Loucy (cell line): Measurements from ENCODE around the gene WBP1L.

Experiments
- H2AFZ ChIP-seq: fragments of 200-600 bp; sonication (generic); 2 replicates; pipeline ENCODE4 v1.6.0; 2016; ENCODE audit warnings: antibody characterized with exemption, mild to moderate bottlenecking, low read length, moderate library complexity
- H3F3A ChIP-seq: fragments of 200-600 bp; 2 replicates; pipeline ENCODE4 v1.6.0; 2016; ENCODE audit warnings: antibody characterized with exemption, low read depth, mild to moderate bottlenecking
- H3K27me3 ChIP-seq: fragments of 200-600 bp; sonication (generic); 2 replicates; pipeline ENCODE4 v1.6.1; 2014; ENCODE audit warnings: low read length, mild to moderate bottlenecking; ENCODE audit not compliant: insufficient read depth, poor library complexity, severe bottlenecking
- H3K36me3 ChIP-seq: fragments of 200-600 bp; sonication (generic); 2 replicates; pipeline ENCODE4 v1.6.1; 2016; ENCODE audit warnings: low read length; ENCODE audit not compliant: insufficient read depth
- H3K4me1 ChIP-seq: fragments of 200-600 bp; sonication (generic); 2 replicates; pipeline ENCODE4 v1.5.1; 2014; ENCODE audit warnings: low read length, mild to moderate bottlenecking; ENCODE audit not compliant: insufficient read depth, poor library complexity, severe bottlenecking
- H3K4me2 ChIP-seq: fragments of 200-600 bp; sonication (generic); 2 replicates; pipeline ENCODE4 v1.6.0; 2014; ENCODE audit warnings: antibody characterized with exemption, low read length, low read depth, mild to moderate bottlenecking; ENCODE audit not compliant: poor library complexity, severe bottlenecking
- H3K4me3 ChIP-seq: fragments of 200-600 bp; sonication (generic); 2 replicates; pipeline ENCODE4 v1.5.1; 2014; ENCODE audit warnings: low read length, mild to moderate bottlenecking, mixed read lengths; ENCODE audit not compliant: poor library complexity, severe bottlenecking
- H3K79me2 ChIP-seq: fragments of 200-600 bp; sonication (generic); 2 replicates; pipeline ENCODE4 v1.6.1; 2014; ENCODE audit warnings: low read length; ENCODE audit not compliant: insufficient read depth
- H3K9ac ChIP-seq: fragments of 200-600 bp; sonication (generic); 2 replicates; pipeline ENCODE4 v1.6.0; 2014; ENCODE audit warnings: mild to moderate bottlenecking, low read depth, low read length, moderate library complexity; ENCODE audit not compliant: poor library complexity, severe bottlenecking
- H3K9me2 ChIP-seq: fragments of 200-600 bp; sonication (generic); replicated peaks from 2 replicates; pipeline ENCODE4 v1.6.1; 2016; ENCODE audit warnings: low read depth, low read length, mixed read lengths
- H3K9me3 ChIP-seq: fragments of 200-600 bp; sonication (generic); 2 replicates; pipeline ENCODE4 v1.6.1; 2014; ENCODE audit warnings: mild to moderate bottlenecking, antibody characterized with exemption, low read length, low read depth; ENCODE audit not compliant: insufficient read depth
- H4K20me1 ChIP-seq: fragments of 200-600 bp; sonication (generic); 2 replicates; pipeline ENCODE4 v1.6.0; 2014; ENCODE audit warnings: antibody characterized with exemption, low read length, mild to moderate bottlenecking; ENCODE audit not compliant: insufficient read depth, poor library complexity, severe bottlenecking
- EZH2phosphoT487 ChIP-seq: fragments of 200-600 bp; IDR thresholded peaks from 2 replicates; pipeline ENCODE4 v1.6.1; 2018; ENCODE audit warnings: antibody characterized with exemption, mild to moderate bottlenecking, moderate library complexity, borderline replicate concordance
- TF ChIP-seq, protein P1 (sequence below): fragments of 200-600 bp; sonication (generic); conservative IDR thresholded peaks from 2 replicates; pipeline ENCODE4 v1.5.1; 2014; ENCODE audit warnings: mild to moderate bottlenecking, antibody characterized with exemption, low read length

Gene WBP1L

DNA sequence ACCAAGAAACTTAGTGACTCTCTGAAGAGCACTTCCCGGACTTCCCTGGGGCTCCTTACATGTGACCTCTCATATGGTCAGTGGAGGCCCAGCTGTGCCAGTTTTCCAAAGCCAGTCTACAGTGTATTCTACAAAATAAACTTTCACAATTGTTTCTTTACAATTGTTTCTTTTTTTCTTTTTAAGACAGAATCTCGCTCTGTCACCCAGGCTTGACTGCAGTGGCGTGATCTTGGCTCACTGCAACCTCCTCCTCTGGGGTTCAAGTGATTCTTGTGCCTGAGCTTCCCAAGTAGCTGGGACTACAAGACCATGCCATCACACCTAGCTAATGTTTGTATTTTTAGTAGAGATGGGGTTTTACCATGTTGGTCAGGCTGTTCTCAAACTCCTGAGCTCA, 67.6 kb downstream of the WBP1L start:
- no peak for TF ChIP-seq EZH2phosphoT487
- TF ChIP-seq, protein P1, sequence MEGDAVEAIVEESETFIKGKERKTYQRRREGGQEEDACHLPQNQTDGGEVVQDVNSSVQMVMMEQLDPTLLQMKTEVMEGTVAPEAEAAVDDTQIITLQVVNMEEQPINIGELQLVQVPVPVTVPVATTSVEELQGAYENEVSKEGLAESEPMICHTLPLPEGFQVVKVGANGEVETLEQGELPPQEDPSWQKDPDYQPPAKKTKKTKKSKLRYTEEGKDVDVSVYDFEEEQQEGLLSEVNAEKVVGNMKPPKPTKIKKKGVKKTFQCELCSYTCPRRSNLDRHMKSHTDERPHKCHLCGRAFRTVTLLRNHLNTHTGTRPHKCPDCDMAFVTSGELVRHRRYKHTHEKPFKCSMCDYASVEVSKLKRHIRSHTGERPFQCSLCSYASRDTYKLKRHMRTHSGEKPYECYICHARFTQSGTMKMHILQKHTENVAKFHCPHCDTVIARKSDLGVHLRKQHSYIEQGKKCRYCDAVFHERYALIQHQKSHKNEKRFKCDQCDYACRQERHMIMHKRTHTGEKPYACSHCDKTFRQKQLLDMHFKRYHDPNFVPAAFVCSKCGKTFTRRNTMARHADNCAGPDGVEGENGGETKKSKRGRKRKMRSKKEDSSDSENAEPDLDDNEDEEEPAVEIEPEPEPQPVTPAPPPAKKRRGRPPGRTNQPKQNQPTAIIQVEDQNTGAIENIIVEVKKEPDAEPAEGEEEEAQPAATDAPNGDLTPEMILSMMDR: no peak
- Histone ChIP-seq H3K4me2 (no peak overlapping the region), H3K4me3 (no peak overlapping the region), H3K9me3 (no peaks in the 10 kb centered on the region), H3K36me3 (peaks cover 46% of the 10 kb centered on the region; the same call in 1 of the 2 replicates), H3F3A (no peaks in the 10 kb centered on the region; the same call in 1 of the 2 replicates), H4K20me1 (no peaks in the 10 kb centered on the region), H3K27me3 (no peaks in the 10 kb centered on the region), H3K79me2 (no peaks in the 10 kb centered on the region), H3K9ac (no peak overlapping the region), H3K4me1 (peaks cover 18% of the 10 kb centered on the region), H3K9me2 (no peaks in the 10 kb centered on the region), H2AFZ (no peak overlapping the region)

DNA sequence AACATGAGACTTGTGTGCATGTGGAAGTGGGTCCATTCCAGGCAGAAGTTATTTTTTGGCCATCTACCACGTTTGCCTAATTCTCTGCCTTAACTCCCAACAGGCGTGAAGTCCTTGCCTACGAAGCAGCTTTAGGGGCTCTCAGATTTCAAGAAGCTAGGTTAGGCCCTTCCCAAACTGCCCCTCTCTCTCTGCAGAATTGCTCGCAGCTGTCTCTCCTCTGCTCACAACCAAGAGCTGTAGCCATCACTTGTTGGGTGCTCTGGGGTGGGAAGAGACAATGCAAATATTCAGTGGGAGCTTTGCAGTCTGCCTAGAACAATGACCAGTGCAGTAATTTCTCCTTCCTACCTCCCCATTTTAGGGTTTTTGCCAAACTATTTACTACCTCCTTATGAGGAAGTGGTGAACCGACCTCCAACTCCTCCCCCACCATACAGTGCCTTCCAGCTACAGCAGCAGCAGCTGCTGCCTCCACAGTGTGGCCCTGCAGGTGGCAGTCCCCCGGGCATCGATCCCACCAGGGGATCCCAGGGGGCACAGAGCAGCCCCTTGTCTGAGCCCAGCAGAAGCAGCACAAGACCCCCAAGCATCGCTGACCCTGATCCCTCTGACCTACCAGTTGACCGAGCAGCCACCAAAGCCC, 68.6 kb downstream of the WBP1L start:
- Histone ChIP-seq H3K9me2 (no peaks in the 10 kb centered on the region), H3K36me3 (peaks cover 46% of the 10 kb centered on the region; the same call in 1 of the 2 replicates), H4K20me1 (no peaks in the 10 kb centered on the region), H2AFZ (peak overlapping the region; percentile 36; the same call in 1 of the 2 replicates), H3F3A (no peaks in the 10 kb centered on the region; the same call in 1 of the 2 replicates), H3K4me1 (peaks cover 19% of the 10 kb centered on the region), H3K4me2 (peak overlapping the region; percentile 67), H3K79me2 (no peaks in the 10 kb centered on the region), H3K4me3 (peak overlapping the region; percentile 19), H3K27me3 (no peaks in the 10 kb centered on the region), H3K9me3 (no peaks in the 10 kb centered on the region), H3K9ac (peak overlapping the region; percentile 50)
- TF ChIP-seq, protein P1: peak; percentile 42
- no peak for TF ChIP-seq EZH2phosphoT487

DNA sequence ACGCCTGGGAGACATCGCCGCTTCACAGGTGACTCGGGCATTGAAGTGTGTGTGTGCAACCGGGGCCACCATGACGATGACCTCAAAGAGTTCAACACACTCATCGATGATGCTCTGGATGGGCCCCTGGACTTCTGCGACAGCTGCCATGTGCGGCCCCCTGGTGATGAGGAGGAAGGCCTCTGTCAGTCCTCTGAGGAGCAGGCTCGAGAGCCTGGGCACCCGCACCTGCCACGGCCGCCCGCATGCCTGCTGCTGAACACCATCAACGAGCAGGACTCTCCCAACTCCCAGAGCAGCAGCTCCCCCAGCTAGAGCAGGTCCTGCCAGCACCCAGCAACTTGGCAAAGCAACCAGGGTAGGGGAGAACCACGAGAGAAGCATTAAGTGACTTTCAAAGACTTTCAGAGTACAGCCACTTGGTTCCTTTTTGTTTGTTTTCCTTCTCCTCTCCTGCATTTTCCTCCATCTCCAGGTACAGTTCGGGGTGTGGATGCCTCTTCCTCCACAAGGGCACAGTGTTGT, 69.3 kb downstream of the WBP1L start:
- H3K36me3 ChIP-seq: peaks cover 46% of the 10 kb centered on the region; the same call in 1 of the 2 replicates
- peak overlapping the region; percentile 67 for H3K4me2 ChIP-seq
- H3K9me2 ChIP-seq: no peaks in the 10 kb centered on the region
- H3K79me2 ChIP-seq: no peaks in the 10 kb centered on the region
- no peak overlapping the region for H2AFZ ChIP-seq
- peak overlapping the region; percentile 19 for H3K4me3 ChIP-seq
- peak overlapping the region; percentile 50 for H3K9ac ChIP-seq
- peaks cover 19% of the 10 kb centered on the region for H3K4me1 ChIP-seq
- no peaks in the 10 kb centered on the region for H3K9me3 ChIP-seq
- H3K27me3 ChIP-seq: no peaks in the 10 kb centered on the region
- H3F3A ChIP-seq: no peaks in the 10 kb centered on the region; the same call in 1 of the 2 replicates
- TF ChIP-seq EZH2phosphoT487: no peak
- TF ChIP-seq, protein P1: no peak
- no peaks in the 10 kb centered on the region for H4K20me1 ChIP-seq
